Measurements from ENCODE around the gene LSAMP.
A peak's percentile ranks its signal among the peaks of the same experiment; 100 is the strongest.

Gene LSAMP

GRCh38 chr3:116020989-116021388 is 424.3 kb downstream of the LSAMP start:
- H3K27me3 ChIP-seq (ENCODE audit: control insufficient read depth, insufficient read depth, low read length, poor library complexity, severe bottlenecking), result no peaks in the 10 kb centered on the region
- no peaks in the 10 kb centered on the region for H3K9me3 ChIP-seq (ENCODE audit: control insufficient read depth, low read length)
- WGBS, 2 experiments, result 86 to 92% methylated on average over 1 of the region's 1 CpG
- no peak overlapping the region for H3K4me3 ChIP-seq (ENCODE audit: insufficient read depth, low read depth, low read length)
- no peaks in the 10 kb centered on the region for H3K36me3 ChIP-seq (ENCODE audit: control insufficient read depth, insufficient read depth, low read length)
- no peaks in the 10 kb centered on the region for H3K4me1 ChIP-seq (ENCODE audit: control insufficient read depth, insufficient read depth, low read length)
- no peak overlapping the region for H3K27ac ChIP-seq (ENCODE audit: insufficient read depth, low read depth, low read length, poor library complexity, severe bottlenecking)

- H3K36me3 ChIP-seq (ENCODE audit: control insufficient read depth, insufficient read depth, low read length), result no peaks in the 10 kb centered on the region
- H3K4me3 ChIP-seq (ENCODE audit: insufficient read depth, low read depth, low read length), result no peak overlapping the region
- H3K9me3 ChIP-seq (ENCODE audit: control insufficient read depth, low read length), result no peaks in the 10 kb centered on the region
- H3K27ac ChIP-seq (ENCODE audit: insufficient read depth, low read depth, low read length, poor library complexity, severe bottlenecking), result no peak overlapping the region
- whole genome bisulfite sequencing, 2 experiments, result 97 to 98% methylated on average over 4 of the region's 4 CpGs
- H3K4me1 ChIP-seq (ENCODE audit: control insufficient read depth, insufficient read depth, low read length), result no peaks in the 10 kb centered on the region
- H3K27me3 ChIP-seq (ENCODE audit: control insufficient read depth, insufficient read depth, low read length, poor library complexity, severe bottlenecking), result no peaks in the 10 kb centered on the region
Measured at GRCh38 chr3:116020495-116020894, 424.8 kb downstream of the LSAMP start.

GRCh38 chr3:116019254-116019763 is 426.0 kb downstream of the LSAMP start:
- Histone ChIP-seq H3K4me3 (ENCODE audit: insufficient read depth, low read depth, low read length) (no peak overlapping the region), H3K9me3 (ENCODE audit: control insufficient read depth, low read length) (no peaks in the 10 kb centered on the region), H3K36me3 (ENCODE audit: control insufficient read depth, insufficient read depth, low read length) (no peaks in the 10 kb centered on the region), H3K27ac (ENCODE audit: insufficient read depth, low read depth, low read length, poor library complexity, severe bottlenecking) (no peak overlapping the region), H3K4me1 (ENCODE audit: control insufficient read depth, insufficient read depth, low read length) (no peaks in the 10 kb centered on the region), H3K27me3 (ENCODE audit: control insufficient read depth, insufficient read depth, low read length, poor library complexity, severe bottlenecking) (no peaks in the 10 kb centered on the region)
- WGBS, 2 experiments, result 87 to 96% methylated on average over 3 to 4 of the region's 4 CpGs

- no peaks in the 10 kb centered on the region for H3K9me3 ChIP-seq (ENCODE audit: control insufficient read depth, low read length)
- 87 to 92% methylated on average over 1 of the region's 1 CpG for WGBS, 2 experiments
- H3K4me1 ChIP-seq (ENCODE audit: control insufficient read depth, insufficient read depth, low read length), result no peaks in the 10 kb centered on the region
- H3K27ac ChIP-seq (ENCODE audit: insufficient read depth, low read depth, low read length, poor library complexity, severe bottlenecking), result no peak overlapping the region
- H3K4me3 ChIP-seq (ENCODE audit: insufficient read depth, low read depth, low read length), result no peak overlapping the region
- H3K27me3 ChIP-seq (ENCODE audit: control insufficient read depth, insufficient read depth, low read length, poor library complexity, severe bottlenecking), result no peaks in the 10 kb centered on the region
- no peaks in the 10 kb centered on the region for H3K36me3 ChIP-seq (ENCODE audit: control insufficient read depth, insufficient read depth, low read length)
Measured at GRCh38 chr3:116018646-116019045, 426.6 kb downstream of the LSAMP start.

- Histone ChIP-seq H3K9me3 (ENCODE audit: control insufficient read depth, low read length) (no peaks in the 10 kb centered on the region), H3K4me3 (ENCODE audit: insufficient read depth, low read depth, low read length) (no peak overlapping the region), H3K36me3 (ENCODE audit: control insufficient read depth, insufficient read depth, low read length) (no peaks in the 10 kb centered on the region), H3K4me1 (ENCODE audit: control insufficient read depth, insufficient read depth, low read length) (no peaks in the 10 kb centered on the region), H3K27ac (ENCODE audit: insufficient read depth, low read depth, low read length, poor library complexity, severe bottlenecking) (no peak overlapping the region), H3K27me3 (ENCODE audit: control insufficient read depth, insufficient read depth, low read length, poor library complexity, severe bottlenecking) (no peaks in the 10 kb centered on the region)
- WGBS, 2 experiments, result 74 to 86% methylated on average over 2 of the region's 2 CpGs
Measured at GRCh38 chr3:116015931-116016330, 429.4 kb downstream of the LSAMP start.

- Histone ChIP-seq H3K27ac (ENCODE audit: insufficient read depth, low read depth, low read length, poor library complexity, severe bottlenecking) (no peak overlapping the region), H3K4me1 (ENCODE audit: control insufficient read depth, insufficient read depth, low read length) (no peaks in the 10 kb centered on the region), H3K27me3 (ENCODE audit: control insufficient read depth, insufficient read depth, low read length, poor library complexity, severe bottlenecking) (no peaks in the 10 kb centered on the region), H3K9me3 (ENCODE audit: control insufficient read depth, low read length) (no peaks in the 10 kb centered on the region), H3K36me3 (ENCODE audit: control insufficient read depth, insufficient read depth, low read length) (no peaks in the 10 kb centered on the region), H3K4me3 (ENCODE audit: insufficient read depth, low read depth, low read length) (no peak overlapping the region)
- WGBS, 2 experiments, result 94 to 96% methylated on average over 2 of the region's 2 CpGs
Measured at GRCh38 chr3:116007000-116007399, 438.3 kb downstream of the LSAMP start.

- Histone ChIP-seq H3K27me3 (ENCODE audit: control insufficient read depth, insufficient read depth, low read length, poor library complexity, severe bottlenecking) (no peaks in the 10 kb centered on the region), H3K9me3 (ENCODE audit: control insufficient read depth, low read length) (no peaks in the 10 kb centered on the region), H3K36me3 (ENCODE audit: control insufficient read depth, insufficient read depth, low read length) (no peaks in the 10 kb centered on the region), H3K4me1 (ENCODE audit: control insufficient read depth, insufficient read depth, low read length) (no peaks in the 10 kb centered on the region), H3K27ac (ENCODE audit: insufficient read depth, low read depth, low read length, poor library complexity, severe bottlenecking) (no peak overlapping the region), H3K4me3 (ENCODE audit: insufficient read depth, low read depth, low read length) (no peak overlapping the region)
- WGBS, 2 experiments, result 86 to 91% methylated on average over 4 of the region's 4 CpGs
Measured at GRCh38 chr3:116005404-116005803, 439.9 kb downstream of the LSAMP start.

- Histone ChIP-seq H3K27ac (ENCODE audit: insufficient read depth, low read depth, low read length, poor library complexity, severe bottlenecking) (no peak overlapping the region), H3K36me3 (ENCODE audit: control insufficient read depth, insufficient read depth, low read length) (no peaks in the 10 kb centered on the region), H3K27me3 (ENCODE audit: control insufficient read depth, insufficient read depth, low read length, poor library complexity, severe bottlenecking) (no peaks in the 10 kb centered on the region), H3K4me3 (ENCODE audit: insufficient read depth, low read depth, low read length) (no peak overlapping the region), H3K9me3 (ENCODE audit: control insufficient read depth, low read length) (no peaks in the 10 kb centered on the region), H3K4me1 (ENCODE audit: control insufficient read depth, insufficient read depth, low read length) (peaks cover 13% of the 10 kb centered on the region)
- 90 to 95% methylated on average over 2 of the region's 2 CpGs for WGBS, 2 experiments
Measured at GRCh38 chr3:116002235-116002634, 443.1 kb downstream of the LSAMP start.

- Histone ChIP-seq H3K4me1 (ENCODE audit: control insufficient read depth, insufficient read depth, low read length) (peaks cover 13% of the 10 kb centered on the region), H3K4me3 (ENCODE audit: insufficient read depth, low read depth, low read length) (no peak overlapping the region), H3K36me3 (ENCODE audit: control insufficient read depth, insufficient read depth, low read length) (no peaks in the 10 kb centered on the region), H3K9me3 (ENCODE audit: control insufficient read depth, low read length) (no peaks in the 10 kb centered on the region), H3K27ac (ENCODE audit: insufficient read depth, low read depth, low read length, poor library complexity, severe bottlenecking) (no peak overlapping the region), H3K27me3 (ENCODE audit: control insufficient read depth, insufficient read depth, low read length, poor library complexity, severe bottlenecking) (no peaks in the 10 kb centered on the region)
- 83 to 100% methylated on average over 1 of the region's 1 CpG for whole genome bisulfite sequencing, 2 experiments
Measured at GRCh38 chr3:116001151-116001621, 444.1 kb downstream of the LSAMP start.

GRCh38 chr3:116000311-116000710 is 445.0 kb downstream of the LSAMP start:
- peaks cover 13% of the 10 kb centered on the region for H3K4me1 ChIP-seq (ENCODE audit: control insufficient read depth, insufficient read depth, low read length)
- H3K27me3 ChIP-seq (ENCODE audit: control insufficient read depth, insufficient read depth, low read length, poor library complexity, severe bottlenecking), result no peaks in the 10 kb centered on the region
- no peak overlapping the region for H3K27ac ChIP-seq (ENCODE audit: insufficient read depth, low read depth, low read length, poor library complexity, severe bottlenecking)
- WGBS, 2 experiments, result 83 to 89% methylated on average over 3 of the region's 3 CpGs
- H3K4me3 ChIP-seq (ENCODE audit: insufficient read depth, low read depth, low read length), result no peak overlapping the region
- no peaks in the 10 kb centered on the region for H3K36me3 ChIP-seq (ENCODE audit: control insufficient read depth, insufficient read depth, low read length)
- no peaks in the 10 kb centered on the region for H3K9me3 ChIP-seq (ENCODE audit: control insufficient read depth, low read length)

- 58 to 61% methylated on average over 4 of the region's 4 CpGs for WGBS, 2 experiments
- Histone ChIP-seq H3K27ac (ENCODE audit: insufficient read depth, low read depth, low read length, poor library complexity, severe bottlenecking) (peak overlapping the region; percentile 74), H3K9me3 (ENCODE audit: control insufficient read depth, low read length) (no peaks in the 10 kb centered on the region), H3K4me1 (ENCODE audit: control insufficient read depth, insufficient read depth, low read length) (peaks cover 13% of the 10 kb centered on the region), H3K27me3 (ENCODE audit: control insufficient read depth, insufficient read depth, low read length, poor library complexity, severe bottlenecking) (no peaks in the 10 kb centered on the region), H3K4me3 (ENCODE audit: insufficient read depth, low read depth, low read length) (no peak overlapping the region), H3K36me3 (ENCODE audit: control insufficient read depth, insufficient read depth, low read length) (no peaks in the 10 kb centered on the region)
Measured at GRCh38 chr3:115999613-116000012, 445.7 kb downstream of the LSAMP start.
